Right atrium auricular region (tissue), 2 donors: ENCODE data around the gene CELSR1. TPM values are rescaled to one million over a fixed set of nuclear protein-coding genes. Genes with fewer than 3 reads are reported as not detected.

Experiments
- DNase-seq: peaks from one replicate; pipeline ENCODE4 v3.0.0-alpha.2; 2019; ENCODE audit warnings: low spot score
- H3K27ac ChIP-seq, 2 donors: fragments of 200-600 bp; sonication (generic); 1 replicate in 1 of 2; 2 replicates in 1 of 2; pipeline ENCODE4 v1.5.1; 2016 to 2019
- H3K27me3 ChIP-seq, 2 donors: fragments of 200-600 bp; sonication (generic); one replicate each; pipeline versions ENCODE4 v1.5.1 to v1.6.0; 2017 to 2019
- H3K36me3 ChIP-seq: fragments of 200-600 bp; sonication (generic); one replicate; pipeline ENCODE4 v1.5.1; 2016
- H3K4me1 ChIP-seq, 2 donors: fragments of 200-600 bp; sonication (generic); one replicate each; pipeline versions ENCODE4 v1.5.1 to v1.6.0; 2017 to 2019
- H3K4me3 ChIP-seq, 2 donors: fragments of 200-600 bp; sonication (generic); 1 replicate in 1 of 2; 2 replicates in 1 of 2; pipeline ENCODE4 v1.5.1; 2017 to 2019; ENCODE audit warnings: mild to moderate bottlenecking in 1 of 2, moderate library complexity in 1 of 2
- H3K9me3 ChIP-seq, 2 donors: fragments of 200-600 bp; sonication (generic); one replicate each; pipeline ENCODE4 v1.5.1; 2019
- CTCF ChIP-seq, 2 donors: fragments of 200-600 bp; sonication (generic); IDR thresholded peaks; one replicate each; pipeline ENCODE4 v1.5.1; 2019; ENCODE audit warnings: antibody characterized with exemption in 2 of 2
- total RNA-seq, 2 donors: library from RNA; depleted of rRNA; stranded (reverse); fragments of >200 nt; gene quantifications; one replicate each; pipeline ENCODE4 v1.1.0, GENCODE V29; 2016

CELSR1 gene
- total RNA-seq, 2 donors from 2014 or later = 7.1 to 9.6 TPM

DNA sequence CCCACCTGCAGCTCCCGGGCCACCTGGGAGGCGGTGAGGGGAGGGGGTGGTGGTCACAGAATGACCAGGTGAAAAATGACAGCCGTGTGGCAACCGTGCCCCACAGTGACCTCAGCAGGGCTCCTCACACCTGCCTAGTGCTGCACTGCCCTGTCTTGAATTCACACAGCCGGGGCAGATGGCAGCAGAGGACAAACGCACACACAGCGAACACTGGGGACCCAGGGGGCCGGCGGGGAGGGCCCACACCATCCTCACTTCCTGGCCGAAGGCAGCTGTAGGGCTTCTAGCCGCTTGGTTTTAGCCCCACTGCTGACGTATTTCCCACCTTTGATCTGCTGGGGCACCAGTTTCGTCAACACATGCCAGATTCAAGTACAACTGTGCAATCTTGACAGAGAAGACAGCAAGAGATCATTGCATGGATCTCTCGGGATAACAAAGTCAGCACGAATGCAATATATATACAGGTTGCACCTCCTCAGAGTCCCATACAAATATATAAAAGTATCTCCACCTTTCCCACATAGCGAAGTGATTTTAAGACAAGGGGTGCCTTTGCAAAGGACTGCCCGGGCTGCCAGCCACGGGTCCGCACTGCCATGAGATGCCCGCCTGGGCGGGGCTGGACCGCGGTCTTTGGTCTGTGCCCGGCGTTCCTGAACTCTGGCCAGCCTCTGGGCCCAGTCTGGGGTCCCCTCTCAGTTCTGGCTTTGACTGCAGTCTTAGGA lies 175.1 kb downstream of the CELSR1 start:
- DNase-seq = no peak

GRCh38 chr22:46361826-46362202 lies 175.6 kb downstream of the CELSR1 start:
- no peak for DNase-seq
- Histone ChIP-seq H3K36me3 (peaks cover 7% of the 10 kb centered on the region), H3K27ac (no peak overlapping the region), H3K4me3 (no peak overlapping the region), H3K9me3 (no peaks in the 10 kb centered on the region), H3K4me1 (no peaks in the 10 kb centered on the region), H3K27me3 (no peaks in the 10 kb centered on the region)
- TF ChIP-seq CTCF (IDR thresholded peaks at IDR 0.05) = no peak

More for the DNA sequence above, 175.1 kb downstream of the CELSR1 start:
- no peak for TF ChIP-seq CTCF (IDR thresholded peaks at IDR 0.05)
- Histone ChIP-seq H3K4me3 (no peak overlapping the region), H3K27ac (no peak overlapping the region), H3K4me1 (no peaks in the 10 kb centered on the region), H3K27me3 (no peaks in the 10 kb centered on the region), H3K9me3 (no peaks in the 10 kb centered on the region), H3K36me3 (peaks cover 1% of the 10 kb centered on the region)

- Histone ChIP-seq H3K27me3 (no peaks in the 10 kb centered on the region), H3K4me1 (no peaks in the 10 kb centered on the region), H3K9me3 (no peaks in the 10 kb centered on the region), H3K27ac (no peak overlapping the region), H3K36me3 (peaks cover 16% of the 10 kb centered on the region), H3K4me3 (no peak overlapping the region)
- DNase-seq = no peak
- no peak for TF ChIP-seq CTCF (IDR thresholded peaks at IDR 0.05)
Observed at GRCh38 chr22:46360891-46361290, 176.5 kb downstream of the CELSR1 start.

GRCh38 chr22:46360097-46360496 lies 177.3 kb downstream of the CELSR1 start:
- no peaks in the 10 kb centered on the region for H3K27me3 ChIP-seq
- TF ChIP-seq CTCF (IDR thresholded peaks at IDR 0.05) = no peak
- no peaks in the 10 kb centered on the region for H3K9me3 ChIP-seq
- H3K4me1 ChIP-seq = peaks cover 0 to 2% of the 10 kb centered on the region in 2 donors
- no peak overlapping the region for H3K4me3 ChIP-seq
- peaks cover 24% of the 10 kb centered on the region for H3K36me3 ChIP-seq
- no peak overlapping the region for H3K27ac ChIP-seq
- DNase-seq = no peak

- H3K36me3 ChIP-seq = peaks cover 31% of the 10 kb centered on the region
- H3K27ac ChIP-seq = no peak overlapping the region
- H3K4me3 ChIP-seq = no peak overlapping the region
- TF ChIP-seq CTCF (IDR thresholded peaks at IDR 0.05) = no peak
- no peaks in the 10 kb centered on the region for H3K27me3 ChIP-seq
- peaks cover 0 to 10% of the 10 kb centered on the region in 2 donors for H3K4me1 ChIP-seq
- no peak for DNase-seq
- no peaks in the 10 kb centered on the region for H3K9me3 ChIP-seq
Observed at GRCh38 chr22:46359362-46359761, 178.1 kb downstream of the CELSR1 start.

- Histone ChIP-seq H3K27ac (no peak overlapping the region), H3K4me3 (no peak overlapping the region), H3K27me3 (no peaks in the 10 kb centered on the region), H3K9me3 (no peaks in the 10 kb centered on the region), H3K36me3 (peaks cover 37% of the 10 kb centered on the region), H3K4me1 (peaks cover 0 to 16% of the 10 kb centered on the region in 2 donors)
- TF ChIP-seq CTCF (IDR thresholded peaks at IDR 0.05) = no peak
- no peak for DNase-seq
Observed at GRCh38 chr22:46358766-46359165, 178.7 kb downstream of the CELSR1 start.
